Karpas-422 (cell line): ENCODE measurements around the gene USP6. TPM values are rescaled to one million over a fixed set of nuclear protein-coding genes. Genes with fewer than 3 reads are reported as not detected.
"Not testable (repeated sequence)": the region's sequence is repeated elsewhere in the genome, so short reads cannot be mapped to it uniquely, and the experiment has no call there.

Experiments used
- DNase-seq: peaks from one replicate; pipeline ENCODE4 v3.0.0-alpha.2; 2015
- H2AFZ ChIP-seq: fragments of 200-600 bp; sonication (generic); 2 replicates; pipeline ENCODE4 v1.6.1; 2014; ENCODE audit warnings: antibody characterized with exemption, low read length, mixed read lengths
- H3K27ac ChIP-seq: fragments of 200-600 bp; sonication (generic); 2 replicates; pipeline ENCODE4 v1.5.1; 2014; ENCODE audit warnings: mild to moderate bottlenecking, low read length, moderate library complexity
- H3K27me3 ChIP-seq: fragments of 200-600 bp; sonication (generic); 2 replicates; pipeline ENCODE4 v1.6.1; 2014; ENCODE audit warnings: low read length, mixed read lengths
- H3K36me3 ChIP-seq: fragments of 200-600 bp; sonication (generic); 2 replicates; pipeline ENCODE4 v1.6.1; 2014; ENCODE audit warnings: low read length, mixed read lengths; ENCODE audit not compliant: insufficient read depth
- H3K4me1 ChIP-seq: fragments of 200-600 bp; sonication (generic); 2 replicates; pipeline ENCODE4 v1.6.1; 2014; ENCODE audit warnings: mild to moderate bottlenecking, low read length, mixed read lengths
- H3K4me2 ChIP-seq: fragments of 200-600 bp; sonication (generic); 2 replicates; pipeline ENCODE4 v1.6.1; 2014; ENCODE audit warnings: low read length, low read depth, mild to moderate bottlenecking; ENCODE audit not compliant: poor library complexity, severe bottlenecking
- H3K4me3 ChIP-seq: fragments of 200-600 bp; sonication (generic); 2 replicates; pipeline ENCODE4 v1.5.1; 2014; ENCODE audit warnings: mild to moderate bottlenecking, antibody characterized with exemption, low read length, mixed read lengths
- H3K79me2 ChIP-seq: fragments of 200-600 bp; sonication (generic); 2 replicates; pipeline ENCODE4 v1.6.1; 2014; ENCODE audit warnings: mild to moderate bottlenecking, low read length, mixed read lengths
- H3K9ac ChIP-seq: fragments of 200-600 bp; sonication (generic); 2 replicates; pipeline ENCODE4 v1.6.0; 2014; ENCODE audit warnings: low read length
- H3K9me2 ChIP-seq: fragments of 200-600 bp; sonication (generic), shearing (Covaris generic); replicated peaks from 2 replicates; pipeline ENCODE4 v1.6.0; 2014; ENCODE audit warnings: mild to moderate bottlenecking, low read length, moderate library complexity; ENCODE audit not compliant: insufficient read depth
- H3K9me3 ChIP-seq: fragments of 300-700, 200-600 bp; sonication (generic); 2 replicates; pipeline ENCODE4 v1.6.1; 2014; ENCODE audit warnings: low read length, mixed read lengths
- H4K20me1 ChIP-seq: fragments of 200-600 bp; sonication (generic); 2 replicates; pipeline ENCODE4 v1.6.1; 2014; ENCODE audit warnings: mild to moderate bottlenecking, antibody characterized with exemption, low read length, low read depth; ENCODE audit not compliant: insufficient read depth
- total RNA-seq: library from RNA; depleted of rRNA; stranded (reverse); fragments of >200 nt; shearing (Covaris generic); gene quantifications from 2 replicates; pipeline ENCODE4 v1.2.3, GENCODE V29; 2014; ENCODE audit warnings: low replicate concordance

Gene USP6
- total RNA-seq, 1 experiment from 2014 or later = not detected

DNA sequence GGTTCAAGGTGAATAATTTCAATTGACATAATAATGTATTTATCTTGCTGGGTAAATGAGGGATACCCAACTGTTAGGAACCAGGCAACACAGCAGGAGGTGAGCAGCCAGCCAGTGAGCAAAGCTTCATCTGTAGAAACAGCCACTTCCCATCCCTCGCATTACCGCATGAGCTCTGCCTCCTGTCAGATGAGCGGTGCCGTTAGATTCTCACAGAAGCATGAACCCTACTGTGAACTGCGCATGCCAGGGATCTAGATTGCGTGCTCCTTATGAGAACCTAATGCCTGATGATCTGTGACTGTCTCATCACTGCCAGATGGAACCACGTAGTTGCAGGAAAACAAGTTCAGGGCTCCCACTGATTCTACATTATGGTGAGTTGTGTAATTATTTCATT is 9.1 kb downstream of the USP6 start:
- H3K4me3 ChIP-seq, H4K20me1 ChIP-seq, H3K27me3 ChIP-seq, H3K4me1 ChIP-seq, H3K9ac ChIP-seq, H3K79me2 ChIP-seq, H2AFZ ChIP-seq, H3K27ac ChIP-seq, H3K4me2 ChIP-seq, H3K9me3 ChIP-seq, H3K9me2 ChIP-seq, H3K36me3 ChIP-seq, DNase-seq: not testable (repeated sequence)

DNA sequence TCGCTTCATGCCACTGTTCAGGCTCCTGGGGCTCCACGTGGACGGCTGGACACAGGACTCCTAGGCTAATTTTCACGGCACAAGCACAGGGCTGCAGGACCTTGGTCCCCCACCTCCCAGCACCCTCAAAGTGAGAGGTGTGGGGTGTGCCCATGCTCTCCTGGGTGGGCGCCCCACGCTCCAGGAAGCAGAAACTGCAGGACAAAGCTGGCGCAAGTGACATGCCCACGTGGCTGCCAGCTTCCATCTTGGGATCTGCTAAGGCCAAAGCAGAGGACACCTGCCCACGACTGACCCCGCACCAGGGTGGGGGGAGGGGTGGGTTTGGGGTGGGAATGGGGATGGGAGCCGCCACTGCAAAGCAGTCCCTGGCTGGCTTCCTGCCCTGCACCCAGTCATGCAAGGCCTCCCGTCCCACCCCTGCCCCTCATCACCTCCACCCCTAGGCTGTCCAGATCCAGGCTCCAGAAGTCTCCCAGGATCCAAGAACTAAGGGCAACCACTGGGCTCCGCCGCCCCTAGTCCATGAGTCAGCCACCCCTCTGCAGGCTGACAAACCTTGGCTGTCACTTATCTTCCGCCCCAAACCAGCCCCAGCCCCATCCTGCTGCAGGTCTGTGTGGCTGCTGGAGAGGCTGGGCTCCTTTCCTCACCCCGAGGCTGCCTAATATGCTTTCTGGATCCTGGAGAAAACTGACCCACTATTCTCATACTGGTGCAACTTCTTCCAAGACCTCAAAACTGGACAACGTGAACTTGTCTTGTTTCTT is 11.1 kb downstream of the USP6 start:
- Histone ChIP-seq H3K27me3 (no peaks in the 10 kb centered on the region), H3K9me3 (no peaks in the 10 kb centered on the region), H3K27ac (no peak overlapping the region), H3K4me2 (no peak overlapping the region), H2AFZ (no peak overlapping the region), H3K79me2 (no peaks in the 10 kb centered on the region), H3K4me3 (no peak overlapping the region), H4K20me1 (no peaks in the 10 kb centered on the region), H3K36me3 (no peaks in the 10 kb centered on the region), H3K9ac (no peak overlapping the region), H3K9me2 (no peaks in the 10 kb centered on the region), H3K4me1 (no peaks in the 10 kb centered on the region)
- no peak for DNase-seq

DNA sequence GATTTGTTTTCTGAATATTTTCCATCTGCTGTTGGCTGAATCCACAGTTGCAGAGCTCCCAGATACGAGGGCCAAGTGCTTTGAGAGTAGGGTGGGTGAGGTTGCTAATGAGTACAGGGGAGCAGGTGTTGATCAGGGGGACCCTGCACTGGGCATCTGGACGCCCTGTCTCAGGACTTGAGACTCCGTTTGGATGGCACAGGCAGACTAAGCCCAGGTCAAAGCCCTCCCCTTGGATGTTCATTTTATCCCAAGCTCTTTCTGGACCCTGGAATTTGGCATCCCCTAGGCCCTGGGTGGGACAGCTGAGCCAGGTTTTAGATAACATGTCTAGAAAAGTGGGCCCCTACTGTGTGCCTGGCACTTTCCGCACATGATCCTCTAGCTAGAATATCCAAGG is 12.1 kb downstream of the USP6 start:
- Histone ChIP-seq H3K79me2 (no peaks in the 10 kb centered on the region), H3K4me3 (no peak overlapping the region), H3K4me1 (no peaks in the 10 kb centered on the region), H2AFZ (no peak overlapping the region), H3K9me2 (no peaks in the 10 kb centered on the region), H3K9ac (no peak overlapping the region), H3K27ac (no peak overlapping the region), H3K27me3 (no peaks in the 10 kb centered on the region), H3K9me3 (no peaks in the 10 kb centered on the region), H3K4me2 (no peak overlapping the region), H4K20me1 (no peaks in the 10 kb centered on the region), H3K36me3 (no peaks in the 10 kb centered on the region)
- no peak for DNase-seq

DNA sequence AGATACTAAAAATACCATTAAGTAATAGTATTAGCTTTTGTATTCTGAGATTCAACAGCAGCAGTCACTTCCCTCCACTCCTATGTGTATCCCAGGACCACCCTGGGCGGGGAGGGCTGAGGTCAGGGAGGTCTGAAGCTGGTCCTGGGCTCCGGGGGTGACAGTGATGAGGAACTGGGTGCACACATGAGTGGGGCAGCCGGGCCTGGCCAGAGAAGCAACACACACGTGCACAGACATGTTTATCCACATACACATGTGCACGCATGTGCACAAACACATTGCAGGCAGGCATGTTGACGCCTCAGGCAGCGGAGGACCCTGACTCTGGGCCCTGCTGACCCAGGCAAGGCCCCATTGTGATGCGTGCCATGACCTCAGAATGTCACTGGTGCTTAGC is 12.6 kb downstream of the USP6 start:
- not testable (repeated sequence) for H3K4me1 ChIP-seq, H3K9me2 ChIP-seq, H3K27ac ChIP-seq, H3K27me3 ChIP-seq, DNase-seq, H3K9ac ChIP-seq, H3K79me2 ChIP-seq, H3K4me3 ChIP-seq, H3K36me3 ChIP-seq, H3K9me3 ChIP-seq, H2AFZ ChIP-seq, H3K4me2 ChIP-seq, H4K20me1 ChIP-seq

DNA sequence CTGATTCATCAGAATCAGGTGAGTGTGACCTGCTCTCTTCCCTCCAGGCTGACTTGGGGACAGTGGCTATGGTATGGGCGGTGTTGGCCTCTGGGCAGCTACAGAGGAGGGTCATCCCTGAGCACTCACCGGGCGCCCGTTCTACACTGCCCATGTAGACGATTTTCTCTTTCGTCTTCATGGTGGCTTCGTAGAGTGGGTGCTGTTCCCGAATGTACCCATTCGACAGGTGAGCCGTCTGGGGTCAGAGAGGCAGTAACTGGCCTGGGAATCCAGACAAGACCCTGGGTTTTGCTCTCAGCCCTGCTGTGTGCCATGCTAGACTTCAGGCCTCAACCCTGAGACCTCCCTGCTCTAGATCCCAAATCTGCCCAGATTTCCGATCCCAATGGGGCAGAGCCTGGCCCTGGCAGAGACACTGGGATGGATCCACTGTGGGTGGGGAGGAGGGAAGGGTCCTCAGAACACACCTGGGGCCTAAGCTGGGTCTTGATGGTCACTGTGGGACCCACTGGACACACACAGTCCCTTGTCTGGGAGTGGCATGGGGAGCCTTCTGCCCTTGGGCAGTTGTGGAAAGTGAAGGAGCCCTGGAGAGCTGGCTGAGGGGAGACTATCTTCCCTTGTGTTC is 13.2 kb downstream of the USP6 start:
- H3K9me3 ChIP-seq = no peaks in the 10 kb centered on the region
- no peaks in the 10 kb centered on the region for H4K20me1 ChIP-seq
- no peak overlapping the region for H3K27ac ChIP-seq
- no peaks in the 10 kb centered on the region for H3K79me2 ChIP-seq
- no peaks in the 10 kb centered on the region for H3K9me2 ChIP-seq
- H3K4me1 ChIP-seq = no peaks in the 10 kb centered on the region
- no peak overlapping the region for H3K4me3 ChIP-seq
- no peak for DNase-seq
- H3K9ac ChIP-seq = no peak overlapping the region
- H3K27me3 ChIP-seq = no peaks in the 10 kb centered on the region
- no peak overlapping the region for H3K4me2 ChIP-seq
- H3K36me3 ChIP-seq = no peaks in the 10 kb centered on the region
- H2AFZ ChIP-seq = no peak overlapping the region

DNA sequence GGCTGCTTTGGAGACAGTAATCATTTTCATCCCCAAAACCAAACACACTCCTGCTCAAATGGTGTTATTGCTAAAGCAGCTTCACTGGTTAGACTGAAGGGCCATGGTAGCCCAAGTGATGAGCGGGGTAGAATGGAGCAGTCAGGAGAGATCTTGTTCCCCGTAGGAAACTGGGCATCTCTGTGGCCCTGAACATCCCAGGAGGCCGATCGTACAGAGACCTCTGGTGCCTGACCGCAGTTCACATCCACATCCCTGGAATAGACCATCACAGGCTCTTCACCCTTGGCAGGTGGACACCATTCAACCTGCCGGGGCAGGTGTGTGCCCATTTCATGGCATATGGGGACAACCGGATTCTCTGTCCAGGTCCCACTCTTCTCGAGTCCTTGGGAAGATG is 13.9 kb downstream of the USP6 start:
- not testable (repeated sequence) for H2AFZ ChIP-seq, H3K27me3 ChIP-seq, H3K9me3 ChIP-seq, H3K9me2 ChIP-seq, H3K79me2 ChIP-seq, H3K4me3 ChIP-seq, H3K4me2 ChIP-seq, H3K9ac ChIP-seq, DNase-seq, H3K4me1 ChIP-seq, H3K27ac ChIP-seq, H3K36me3 ChIP-seq, H4K20me1 ChIP-seq

DNA sequence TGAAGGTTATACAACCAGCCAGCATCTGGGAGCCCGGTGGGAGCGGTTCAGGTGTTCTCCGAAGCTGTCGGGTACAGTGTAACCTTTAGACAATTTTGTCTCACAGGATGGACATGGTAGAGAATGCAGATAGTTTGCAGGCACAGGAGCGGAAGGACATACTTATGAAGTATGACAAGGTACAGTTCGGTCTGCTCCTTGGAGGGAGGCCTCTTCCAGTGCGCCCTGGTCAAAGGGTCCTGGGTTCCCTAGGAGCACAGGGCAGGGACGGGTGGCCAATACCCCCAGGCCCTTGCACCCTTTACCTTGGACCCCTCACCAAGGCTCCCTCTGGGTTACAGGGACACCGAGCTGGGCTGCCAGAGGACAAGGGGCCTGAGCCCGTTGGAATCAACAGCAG is 14.4 kb downstream of the USP6 start:
- H2AFZ ChIP-seq, H3K27ac ChIP-seq, H3K27me3 ChIP-seq, H3K4me2 ChIP-seq, H3K9ac ChIP-seq, H3K36me3 ChIP-seq, DNase-seq, H4K20me1 ChIP-seq, H3K9me2 ChIP-seq, H3K4me1 ChIP-seq, H3K9me3 ChIP-seq, H3K79me2 ChIP-seq, H3K4me3 ChIP-seq: not testable (repeated sequence)

DNA sequence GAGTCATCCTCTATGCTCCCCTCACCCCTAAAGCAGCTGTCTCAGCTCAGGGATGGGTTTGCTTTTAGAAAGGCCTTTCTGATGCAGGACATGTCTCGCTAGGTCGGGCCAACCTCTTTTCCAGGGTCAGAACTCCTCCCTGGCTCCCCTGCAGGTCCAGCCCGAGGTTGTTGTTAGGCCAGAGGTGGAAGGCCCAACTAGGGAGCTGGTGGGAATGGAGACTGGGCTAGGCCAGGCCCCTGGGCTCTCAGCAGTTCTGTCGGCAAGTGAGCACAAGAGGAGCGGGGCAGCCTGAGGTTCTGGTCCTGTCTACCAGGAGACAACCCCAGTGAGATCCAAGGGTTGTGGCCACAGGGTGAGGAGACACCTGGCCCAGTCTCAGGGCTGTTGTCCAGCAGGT is 14.9 kb downstream of the USP6 start:
- H3K36me3 ChIP-seq, H3K27ac ChIP-seq, H3K4me1 ChIP-seq: not testable (repeated sequence)

More for the DNA sequence above, 14.9 kb downstream of the USP6 start:
- not testable (repeated sequence) for H3K9me2 ChIP-seq, H2AFZ ChIP-seq, H3K9ac ChIP-seq, H3K9me3 ChIP-seq, H3K27me3 ChIP-seq, H3K4me2 ChIP-seq, DNase-seq, H4K20me1 ChIP-seq, H3K79me2 ChIP-seq, H3K4me3 ChIP-seq
